Endothelial cell (in vitro differentiated cells): ENCODE data around the gene AKAP6. TPM values are rescaled to one million over a fixed set of nuclear protein-coding genes. Genes with fewer than 3 reads are reported as not detected.
"Not testable (repeated sequence)": the region's sequence is repeated elsewhere in the genome, so short reads cannot be mapped to it uniquely, and the experiment has no call there.

Experiments
- DNase-seq: peaks from one replicate; pipeline ENCODE4 v3.0.0; 2021; ENCODE audit warnings: low spot score
- H3K27ac Mint-ChIP-seq: one replicate; pipeline ENCODE4 v1.8.0; 2021; ENCODE audit warnings: mixed read lengths, inconsistent platforms; ENCODE audit not compliant: unreplicated experiment
- H3K27me3 Mint-ChIP-seq: one replicate; pipeline ENCODE4 v1.8.0; 2021; ENCODE audit warnings: mild to moderate bottlenecking, moderate library complexity, mixed read lengths, inconsistent platforms; ENCODE audit not compliant: unreplicated experiment
- H3K36me3 Mint-ChIP-seq: one replicate; pipeline ENCODE4 v1.8.0; 2021; ENCODE audit warnings: mild to moderate bottlenecking, low read depth, mixed read lengths, inconsistent platforms; ENCODE audit not compliant: unreplicated experiment
- H3K4me1 Mint-ChIP-seq: one replicate; pipeline ENCODE4 v1.8.0; 2021; ENCODE audit warnings: mild to moderate bottlenecking, mixed read lengths, inconsistent platforms; ENCODE audit not compliant: unreplicated experiment
- H3K4me3 Mint-ChIP-seq: one replicate; pipeline ENCODE4 v1.8.0; 2021; ENCODE audit warnings: mild to moderate bottlenecking, mixed read lengths, inconsistent platforms; ENCODE audit not compliant: unreplicated experiment
- H3K9me3 Mint-ChIP-seq: one replicate; pipeline ENCODE4 v1.8.0; 2021; ENCODE audit warnings: mixed read lengths, inconsistent platforms; ENCODE audit not compliant: unreplicated experiment
- CTCF ChIP-seq: fragments of 200-600 bp; sonication (generic); IDR thresholded peaks from one replicate; pipeline ENCODE4 v1.5.0; 2021; ENCODE audit warnings: antibody characterized with exemption; ENCODE audit not compliant: unreplicated experiment
- total RNA-seq: library from RNA; stranded (reverse); fragmentation: NEBNext Ultra II Directional; extraction: Animal tissue kit (Norgen Biotek cat#: 25700); gene quantifications from one replicate; pipeline ENCODE4 v1.2.1, GENCODE V29; 2021; ENCODE audit not compliant: unreplicated experiment

AKAP6 gene
- total RNA-seq, 1 donor from 2014 or later = 4.4 TPM

DNA sequence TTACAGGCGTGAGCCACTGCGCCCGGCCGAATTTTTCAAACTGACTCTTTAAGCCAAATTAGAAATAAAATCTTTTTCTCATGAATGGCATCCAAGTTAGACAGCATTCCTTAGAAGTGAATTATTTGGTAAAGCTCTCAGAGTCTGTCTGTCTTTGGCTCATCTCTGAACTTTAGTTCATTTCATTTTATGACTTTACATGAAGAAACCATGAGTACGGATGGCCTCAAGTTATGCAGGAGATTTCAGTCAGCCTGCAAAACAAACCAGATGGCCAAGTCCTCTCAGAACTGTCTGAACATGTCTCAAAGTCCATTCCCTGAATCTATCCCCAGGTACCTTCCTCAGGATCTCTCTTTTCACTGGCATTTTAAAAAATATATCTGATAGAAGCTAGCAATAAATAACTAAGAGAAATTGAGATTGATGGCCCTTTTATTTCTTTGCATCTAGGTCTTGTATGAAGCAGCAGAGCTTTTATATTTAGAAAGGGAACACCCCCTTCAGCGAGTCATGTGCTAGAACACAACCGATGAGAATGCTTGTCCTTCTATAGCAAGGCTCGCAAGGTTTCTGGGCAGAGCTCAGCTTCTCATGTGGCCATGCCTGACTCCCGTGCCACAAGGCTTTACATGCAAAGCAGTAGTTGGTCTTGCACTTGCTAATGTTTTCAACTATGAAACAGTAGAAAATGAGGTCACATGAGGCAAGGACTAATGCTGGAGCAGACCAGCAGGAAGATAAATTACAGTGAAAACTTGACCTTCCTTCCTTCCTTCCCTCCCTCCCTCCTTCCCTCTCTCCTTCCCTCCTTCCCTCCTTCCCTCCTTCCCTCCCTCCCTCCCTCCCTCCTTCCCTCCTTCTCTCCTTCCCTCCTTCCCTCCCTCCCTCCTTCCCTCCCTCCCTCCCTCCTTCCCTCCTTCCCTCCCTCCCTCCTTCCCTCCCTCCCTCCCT lies 125.0 kb downstream of the AKAP6 start:
- Mint-ChIP-seq H3K36me3 (no peaks in the 10 kb centered on the region), H3K4me1 (no peaks in the 10 kb centered on the region), H3K27ac (no peak overlapping the region), H3K4me3 (no peak overlapping the region), H3K27me3 (no peaks in the 10 kb centered on the region), H3K9me3 (no peaks in the 10 kb centered on the region)
- DNase-seq = no peak
- no peak for TF ChIP-seq CTCF

- H3K27me3 Mint-ChIP-seq = peaks cover 2% of the 10 kb centered on the region
- no peaks in the 10 kb centered on the region for H3K36me3 Mint-ChIP-seq
- no peak overlapping the region for H3K4me3 Mint-ChIP-seq
- TF ChIP-seq CTCF = no peak
- DNase-seq = no peak
- no peaks in the 10 kb centered on the region for H3K4me1 Mint-ChIP-seq
- H3K27ac Mint-ChIP-seq = no peak overlapping the region
- no peaks in the 10 kb centered on the region for H3K9me3 Mint-ChIP-seq
Measured at GRCh38 chr14:32457213-32457920, 128.3 kb downstream of the AKAP6 start.

GRCh38 chr14:32458720-32459119 lies 129.6 kb downstream of the AKAP6 start:
- H3K9me3 Mint-ChIP-seq = no peaks in the 10 kb centered on the region
- no peak overlapping the region for H3K4me3 Mint-ChIP-seq
- TF ChIP-seq CTCF = no peak
- no peak overlapping the region for H3K27ac Mint-ChIP-seq
- no peak for DNase-seq
- H3K27me3 Mint-ChIP-seq = peaks cover 2% of the 10 kb centered on the region
- no peaks in the 10 kb centered on the region for H3K36me3 Mint-ChIP-seq
- H3K4me1 Mint-ChIP-seq = no peaks in the 10 kb centered on the region

DNA sequence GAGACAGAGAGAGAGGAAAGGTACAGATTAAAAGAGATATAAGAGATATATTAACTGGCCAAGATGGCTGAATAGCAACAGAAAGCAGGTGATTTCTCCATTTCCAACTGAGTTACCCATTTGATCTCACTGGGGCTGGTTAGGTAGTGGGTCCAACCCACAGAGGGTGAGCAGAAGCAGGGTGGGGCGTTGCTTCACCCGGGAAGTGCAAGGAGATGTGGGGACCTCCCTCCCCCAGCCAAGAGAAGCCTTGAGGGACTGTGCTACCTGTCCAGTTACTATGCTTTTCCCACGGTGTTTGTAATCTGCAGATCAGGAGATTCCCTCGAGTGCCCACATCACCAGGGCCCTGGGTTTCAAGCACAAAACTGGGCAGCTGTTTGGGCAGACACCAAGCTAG lies 131.2 kb downstream of the AKAP6 start:
- Mint-ChIP-seq H3K4me1 (no peaks in the 10 kb centered on the region), H3K27me3 (peaks cover 4% of the 10 kb centered on the region), H3K36me3 (no peaks in the 10 kb centered on the region), H3K27ac (no peak overlapping the region), H3K4me3 (no peak overlapping the region), H3K9me3 (no peaks in the 10 kb centered on the region)
- no peak for DNase-seq
- TF ChIP-seq CTCF = no peak

DNA sequence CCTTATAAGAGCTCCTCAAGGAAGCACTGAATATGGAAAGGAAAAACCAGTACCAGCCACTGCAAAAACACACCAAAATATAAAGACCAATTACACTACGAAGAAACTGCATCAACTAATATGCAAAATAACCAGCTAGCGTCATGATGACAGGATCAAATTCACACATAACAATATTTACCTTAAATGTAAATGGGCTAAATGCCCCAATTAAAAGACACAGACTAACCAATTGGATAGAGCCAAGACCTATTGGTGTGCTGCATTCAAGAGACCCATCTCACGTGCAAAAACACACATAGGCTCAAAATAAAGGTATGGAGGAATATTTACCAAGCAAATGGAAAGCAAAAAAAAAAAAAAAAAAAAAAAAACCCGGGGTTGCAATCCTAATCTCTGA lies 133.5 kb downstream of the AKAP6 start:
- not testable (repeated sequence) for H3K36me3 Mint-ChIP-seq, H3K4me3 Mint-ChIP-seq, H3K27me3 Mint-ChIP-seq, DNase-seq, H3K9me3 Mint-ChIP-seq, H3K4me1 Mint-ChIP-seq, H3K27ac Mint-ChIP-seq
